Uterus (tissue), 4 donors: ENCODE data around the gene CACNA2D1. TPM values are rescaled to one million over a fixed set of nuclear protein-coding genes. Genes with fewer than 3 reads are reported as not detected.

Experiments
- DNase-seq, 2 donors: peaks; one replicate each; pipeline ENCODE4 v3.0.0-alpha.2; 2019 to 2020
- H3K27ac ChIP-seq, 2 donors: fragments of 200-600 bp; sonication (generic); 1 replicate in 1 of 2; 2 replicates in 1 of 2; pipeline ENCODE4 v1.5.1; 2016 to 2018
- H3K27me3 ChIP-seq, 2 donors: fragments of 200-600 bp; sonication (generic); one replicate each; pipeline ENCODE4 v1.5.1; 2018 to 2019; ENCODE audit warnings: control low read depth in 1 of 2
- H3K36me3 ChIP-seq, 2 donors: fragments of 200-600 bp; sonication (generic); one replicate each; pipeline ENCODE4 v1.5.1; 2019; ENCODE audit warnings: control low read depth in 1 of 2
- H3K4me1 ChIP-seq, 2 donors: fragments of 200-600 bp; sonication (generic); one replicate each; pipeline ENCODE4 v1.5.1; 2018 to 2019; ENCODE audit warnings: control low read depth in 1 of 2
- H3K4me3 ChIP-seq, 2 donors: fragments of 200-600 bp; sonication (generic); 1 replicate in 1 of 2; 2 replicates in 1 of 2; pipeline ENCODE4 v1.5.1; 2018 to 2019; ENCODE audit warnings: mild to moderate bottlenecking in 1 of 2
- H3K9me3 ChIP-seq, 2 donors: fragments of 200-600 bp; sonication (generic); one replicate each; pipeline ENCODE4 v1.5.1; 2019; ENCODE audit warnings: control low read depth in 1 of 2
- POLR2A ChIP-seq, 2 donors: fragments of 450-650 bp; IDR thresholded peaks; one replicate each; pipeline ENCODE4 v1.6.1; 2016; ENCODE audit warnings: antibody characterized with exemption in 2 of 2, mild to moderate bottlenecking in 1 of 2, moderate library complexity in 1 of 2
- intact Hi-C: fragments of 100-400 bp; cut with DNase I; formaldehyde crosslinking; loops from one replicate; pipeline ENCODE4 v1.15.1; 2023; ENCODE audit warnings: low total_unique reads
- total RNA-seq, 4 donors: library from RNA; depleted of rRNA in 3 of 4; stranded (reverse); fragments of >200 nt in 3 of 4; gene quantifications; one replicate each; pipeline versions ENCODE4 v1.1.0 to v1.2.4, GENCODE V29; 2014 to 2023
- TF ChIP-seq, protein P1 (sequence below), 4 experiments: fragments of 200-600 bp in 2 of 4; fragments of 450-650 bp in 2 of 4; sonication (generic) in 2 of 4; IDR thresholded peaks; one replicate each; pipeline ENCODE4 v1.5.1; 2016 to 2019; ENCODE audit warnings: antibody characterized with exemption in 4 of 4, mild to moderate bottlenecking in 2 of 4, moderate library complexity in 1 of 4
- donor health status: DM: yes; HTN: yes; CAD: no.

CACNA2D1 gene
- total RNA-seq, 4 donors from 2014 or later = 30.1 to 54.1 (median 43.6) TPM

DNA sequence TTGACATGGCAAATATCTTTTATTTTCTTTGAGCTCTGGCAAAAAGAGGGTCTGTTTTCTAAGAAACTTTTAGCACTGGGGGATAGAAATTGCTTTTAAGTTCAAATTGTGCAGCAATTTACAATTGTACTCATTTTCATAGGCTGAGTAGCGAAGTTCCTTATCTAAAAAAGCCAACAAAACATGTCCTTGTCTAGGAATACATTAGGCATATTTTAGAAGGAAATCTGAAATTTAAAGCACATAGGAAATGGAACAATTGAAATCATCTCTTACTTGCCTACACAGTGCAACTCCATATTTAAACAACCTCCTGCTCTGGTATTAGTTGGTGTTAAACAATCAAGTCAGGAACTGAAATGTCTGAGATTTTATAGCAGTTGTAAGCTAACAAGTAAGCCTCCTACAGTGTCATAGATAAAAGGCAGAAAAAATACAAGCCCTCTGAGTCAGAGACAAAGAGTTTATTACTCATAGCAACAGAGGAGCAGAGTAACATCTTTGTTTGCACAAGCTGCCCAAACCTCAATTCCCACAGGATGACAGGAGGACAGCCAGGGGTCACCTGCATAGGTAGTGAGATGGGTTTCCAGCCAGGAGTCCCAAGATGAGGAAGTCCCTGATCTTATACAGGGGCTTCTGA, 393.6 kb downstream of the CACNA2D1 start:
- H3K27me3 ChIP-seq = no peaks in the 10 kb centered on the region
- H3K9me3 ChIP-seq = no peaks in the 10 kb centered on the region
- H3K36me3 ChIP-seq = no peaks in the 10 kb centered on the region
- peak overlapping the region; percentile 5 to 43 for H3K27ac ChIP-seq
- no peaks in the 10 kb centered on the region for H3K4me1 ChIP-seq
- H3K4me3 ChIP-seq = no peak overlapping the region
- intact Hi-C loops = loop anchor here (10.0 kb wide), 1 partner anchor 525 kb away; no protein-coding TSS in a partner anchor
- TF ChIP-seq, protein P1, sequence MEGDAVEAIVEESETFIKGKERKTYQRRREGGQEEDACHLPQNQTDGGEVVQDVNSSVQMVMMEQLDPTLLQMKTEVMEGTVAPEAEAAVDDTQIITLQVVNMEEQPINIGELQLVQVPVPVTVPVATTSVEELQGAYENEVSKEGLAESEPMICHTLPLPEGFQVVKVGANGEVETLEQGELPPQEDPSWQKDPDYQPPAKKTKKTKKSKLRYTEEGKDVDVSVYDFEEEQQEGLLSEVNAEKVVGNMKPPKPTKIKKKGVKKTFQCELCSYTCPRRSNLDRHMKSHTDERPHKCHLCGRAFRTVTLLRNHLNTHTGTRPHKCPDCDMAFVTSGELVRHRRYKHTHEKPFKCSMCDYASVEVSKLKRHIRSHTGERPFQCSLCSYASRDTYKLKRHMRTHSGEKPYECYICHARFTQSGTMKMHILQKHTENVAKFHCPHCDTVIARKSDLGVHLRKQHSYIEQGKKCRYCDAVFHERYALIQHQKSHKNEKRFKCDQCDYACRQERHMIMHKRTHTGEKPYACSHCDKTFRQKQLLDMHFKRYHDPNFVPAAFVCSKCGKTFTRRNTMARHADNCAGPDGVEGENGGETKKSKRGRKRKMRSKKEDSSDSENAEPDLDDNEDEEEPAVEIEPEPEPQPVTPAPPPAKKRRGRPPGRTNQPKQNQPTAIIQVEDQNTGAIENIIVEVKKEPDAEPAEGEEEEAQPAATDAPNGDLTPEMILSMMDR (IDR thresholded peaks at IDR 0.05) = no peak
- no peak for TF ChIP-seq POLR2A (IDR thresholded peaks at IDR 0.05)
- DNase-seq = peak in 1 of 2 donors; percentile 15

DNA sequence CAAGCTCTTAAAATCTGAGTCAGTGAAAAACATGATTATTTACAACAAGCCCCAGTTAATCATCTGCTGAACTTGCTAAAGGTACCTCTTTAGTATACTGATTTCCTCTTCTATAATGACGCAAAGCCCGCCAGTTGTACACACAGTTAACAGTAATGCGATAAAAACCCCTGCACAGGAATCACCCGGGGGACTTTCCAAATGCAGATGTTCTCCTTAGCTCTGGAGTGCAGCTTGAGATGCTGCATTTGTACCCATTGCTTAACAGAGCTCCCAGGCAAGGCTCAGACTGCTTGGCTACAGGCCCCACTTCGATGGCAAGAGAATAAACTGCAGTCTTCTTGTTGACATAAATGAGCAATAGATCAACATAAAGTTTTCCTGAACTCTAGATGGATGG, 394.1 kb downstream of the CACNA2D1 start:
- Histone ChIP-seq H3K27me3 (no peaks in the 10 kb centered on the region), H3K27ac (peak overlapping the region; percentile 5 to 43), H3K9me3 (no peaks in the 10 kb centered on the region), H3K36me3 (no peaks in the 10 kb centered on the region), H3K4me1 (no peaks in the 10 kb centered on the region), H3K4me3 (no peak overlapping the region)
- no peak for TF ChIP-seq POLR2A (IDR thresholded peaks at IDR 0.05)
- TF ChIP-seq, protein P1 (IDR thresholded peaks at IDR 0.05) = no peak
- no peak for DNase-seq
- intact Hi-C loops = loop anchor here (10.0 kb wide), 1 partner anchor 525 kb away; no protein-coding TSS in a partner anchor

DNA sequence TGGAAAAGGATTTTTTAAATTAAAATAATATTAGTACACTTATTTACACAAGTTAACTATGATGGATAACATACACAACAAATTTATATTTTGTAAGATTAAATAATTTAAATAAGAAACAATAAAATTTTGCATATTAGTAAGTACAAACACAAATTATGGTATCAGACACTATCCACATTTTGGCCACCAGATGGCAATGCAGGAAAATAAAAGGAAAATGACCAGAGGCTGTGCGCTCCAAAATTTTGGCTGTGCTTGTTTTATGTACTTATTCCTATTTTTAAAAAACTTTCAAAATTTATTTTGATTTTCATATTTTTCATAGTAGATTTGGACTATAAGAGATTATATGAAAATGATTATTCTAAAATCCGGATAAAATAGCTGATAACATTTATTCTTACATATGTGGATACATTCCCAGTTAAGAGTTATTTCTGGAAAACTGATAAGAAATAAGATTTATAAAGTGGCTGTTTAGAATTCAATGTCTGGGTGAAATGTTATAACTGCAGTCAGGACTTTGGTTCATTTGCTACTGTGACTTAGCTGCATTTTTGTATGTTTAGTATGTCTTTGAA, 399.0 kb downstream of the CACNA2D1 start:
- Histone ChIP-seq H3K4me1 (no peaks in the 10 kb centered on the region), H3K4me3 (no peak overlapping the region), H3K36me3 (no peaks in the 10 kb centered on the region), H3K27me3 (no peaks in the 10 kb centered on the region), H3K27ac (no peak overlapping the region), H3K9me3 (no peaks in the 10 kb centered on the region)
- no peak for TF ChIP-seq POLR2A (IDR thresholded peaks at IDR 0.05)
- TF ChIP-seq, protein P1 (IDR thresholded peaks at IDR 0.05) = peak; percentile 62 to 80 (median 66)
- intact Hi-C loops = loop anchor here (10.0 kb wide), 1 partner anchor 530 kb away; no protein-coding TSS in a partner anchor
- peak in 1 of 2 donors; percentile 46 for DNase-seq

DNA sequence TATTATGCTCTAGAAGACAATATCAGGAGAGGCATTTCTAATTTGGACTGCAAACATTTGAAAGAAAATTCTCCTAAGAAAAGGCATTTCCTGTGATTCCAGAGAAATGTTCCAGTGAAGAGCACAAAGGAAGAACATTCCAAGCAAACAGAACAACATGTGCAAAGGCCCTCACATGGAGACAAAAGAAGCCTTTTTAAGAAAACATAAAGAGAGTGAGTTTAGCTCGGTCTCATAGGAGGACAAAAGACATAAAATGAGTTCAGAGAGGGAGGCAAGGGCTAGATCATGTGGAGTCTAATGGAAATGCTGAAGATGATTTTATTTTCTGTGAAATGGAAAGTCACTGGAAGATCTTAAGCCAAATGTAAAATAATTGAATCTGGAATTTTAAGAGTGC, 404.0 kb downstream of the CACNA2D1 start:
- H3K36me3 ChIP-seq = no peaks in the 10 kb centered on the region
- intact Hi-C loops = loop anchor here (10.0 kb wide), 1 partner anchor 535 kb away; no protein-coding TSS in a partner anchor
- no peaks in the 10 kb centered on the region for H3K27me3 ChIP-seq
- H3K27ac ChIP-seq = no peak overlapping the region
- TF ChIP-seq, protein P1 (IDR thresholded peaks at IDR 0.05) = no peak
- no peak for TF ChIP-seq POLR2A (IDR thresholded peaks at IDR 0.05)
- H3K4me1 ChIP-seq = no peaks in the 10 kb centered on the region
- DNase-seq = no peak
- no peak overlapping the region for H3K4me3 ChIP-seq
- no peaks in the 10 kb centered on the region for H3K9me3 ChIP-seq
